GM18868 (cell line): ENCODE measurements around the gene TEX44.

ENCODE experiments used
- ATAC-seq: cut with Tn5 transposase; IDR thresholded peaks from one replicate; pipeline ENCODE4 v1.9.1; 2021; ENCODE audit warnings: mild to moderate bottlenecking, moderate library complexity; ENCODE audit not compliant: unreplicated experiment

TEX44 gene

DNA sequence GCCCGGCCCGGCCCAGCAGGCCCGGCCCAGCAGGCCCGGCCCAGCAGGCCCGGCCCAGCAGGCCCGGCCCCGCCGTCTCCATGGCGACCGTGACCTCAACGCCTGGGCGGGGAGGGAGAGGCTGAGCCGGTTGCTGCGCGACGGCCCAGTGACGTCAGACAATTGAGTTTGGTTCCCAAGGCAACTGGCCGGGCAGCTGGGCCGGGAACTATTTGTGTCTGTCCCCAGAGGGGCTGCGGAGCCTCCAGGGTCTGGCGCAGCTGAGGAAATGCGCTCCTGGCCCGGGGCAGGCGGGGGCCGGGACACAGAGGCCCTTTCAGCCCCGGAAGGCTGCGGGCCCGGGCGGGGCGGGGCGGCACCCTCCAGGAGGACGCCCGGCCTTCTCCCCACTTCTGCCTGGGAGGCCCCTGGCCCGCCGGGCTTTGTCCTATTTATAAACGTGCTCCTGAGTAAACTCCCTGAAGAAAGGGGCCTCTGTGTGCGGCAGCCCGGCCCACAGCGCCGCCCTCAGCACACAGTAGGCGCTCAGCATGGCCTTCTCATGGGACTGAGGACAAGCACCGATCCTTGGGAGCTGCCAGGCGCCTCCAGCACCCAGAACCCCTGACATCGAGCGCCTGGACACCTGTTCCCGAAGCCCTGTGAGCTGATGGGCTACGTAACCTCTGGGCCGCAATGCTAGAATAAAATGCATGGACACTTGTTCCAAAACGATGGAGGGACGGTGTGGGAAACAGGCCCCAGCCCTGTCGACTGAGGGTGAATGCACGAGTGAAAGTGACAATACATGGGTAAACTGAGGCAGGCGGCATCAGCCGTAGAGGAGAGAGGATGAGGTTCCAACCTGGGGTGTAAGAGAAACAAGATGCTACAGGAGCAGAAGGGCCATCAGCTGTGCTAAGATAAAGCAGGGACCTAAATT, 12.3 kb downstream of the TEX44 start:
- peak; percentile 88 for ATAC-seq

DNA sequence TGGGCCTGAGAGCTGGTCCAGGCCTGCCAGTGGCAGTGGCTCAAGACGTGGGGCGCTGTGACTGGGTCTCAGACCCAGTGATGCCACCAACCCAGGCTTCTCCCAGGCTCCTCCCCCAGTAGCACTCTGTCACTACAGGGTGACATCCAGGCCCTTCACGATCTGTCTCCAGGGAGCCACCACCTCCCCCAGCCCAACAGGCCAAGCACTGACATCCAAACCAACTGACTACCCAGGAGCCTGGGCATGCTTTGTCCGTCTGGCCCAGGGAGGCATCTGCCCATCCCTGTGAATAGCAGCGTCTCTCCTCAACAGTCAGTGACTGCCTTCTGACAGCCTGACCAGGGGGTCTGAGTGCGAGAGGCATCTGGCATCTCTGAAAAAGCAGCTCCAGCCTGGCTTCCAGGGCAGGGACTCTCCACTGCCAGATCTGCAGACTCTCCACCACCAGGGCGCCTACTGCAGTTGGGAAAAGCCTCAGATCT, 13.0 kb downstream of the TEX44 start:
- ATAC-seq: no peak

DNA sequence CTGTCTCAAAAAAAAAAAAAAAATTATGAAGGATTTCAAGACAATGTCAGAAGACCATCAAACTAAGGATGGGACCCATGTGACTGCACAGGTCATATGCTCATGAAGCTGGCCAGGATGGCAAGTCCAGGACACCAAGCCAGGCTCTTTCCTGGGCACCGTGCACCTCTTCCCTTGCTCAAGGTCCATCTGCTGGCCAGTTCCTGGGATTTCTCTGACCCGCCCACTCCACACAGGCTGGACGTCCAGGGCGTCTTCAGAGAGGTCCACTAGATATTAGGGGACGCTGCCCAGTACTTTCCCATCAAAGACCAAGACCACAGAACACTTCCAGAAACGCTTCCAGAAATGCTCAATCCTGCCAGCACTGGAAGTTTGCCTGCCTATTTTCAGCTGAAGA, 14.3 kb downstream of the TEX44 start:
- ATAC-seq: no peak

DNA sequence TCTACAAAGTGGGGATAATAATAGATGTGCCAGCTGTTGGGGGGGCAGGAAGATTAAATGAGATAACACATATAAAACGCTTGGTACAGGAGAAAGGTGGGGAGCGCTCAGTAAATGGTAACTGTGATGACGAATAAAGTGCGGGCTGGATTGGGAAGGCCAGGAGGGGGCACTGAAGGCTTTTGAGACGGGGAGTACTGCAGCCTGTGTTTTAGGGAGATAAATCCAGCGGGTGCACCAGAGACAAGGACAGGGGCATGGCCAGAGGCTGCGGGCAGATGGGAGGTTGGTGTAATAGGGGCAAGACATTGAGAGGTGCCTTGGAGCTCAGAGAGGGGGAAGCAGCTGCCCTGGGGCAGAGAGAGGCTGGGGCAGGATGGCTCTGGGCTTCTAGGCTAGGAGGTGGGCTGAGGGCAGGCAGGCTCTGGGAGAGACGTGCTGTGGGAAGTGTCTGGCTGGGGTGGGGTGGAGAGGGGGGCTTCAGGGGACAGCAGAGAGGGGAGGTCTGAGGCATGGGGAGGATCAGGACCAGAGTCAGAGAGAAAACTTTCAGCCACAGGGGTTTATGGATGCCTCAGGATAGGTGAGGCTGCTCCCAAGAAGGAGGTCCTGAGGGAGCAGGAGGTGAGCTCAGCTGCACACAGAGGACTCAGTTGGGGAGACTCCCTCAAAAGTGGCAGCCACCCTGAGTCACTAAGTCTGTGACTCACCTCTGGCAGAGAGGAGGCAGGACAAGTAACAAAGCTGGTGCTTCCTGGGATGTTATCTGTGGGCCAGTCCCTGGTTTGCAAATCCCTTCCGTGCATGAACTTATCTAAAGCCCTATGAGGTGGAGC, 18.8 kb downstream of the TEX44 start:
- ATAC-seq: no peak

DNA sequence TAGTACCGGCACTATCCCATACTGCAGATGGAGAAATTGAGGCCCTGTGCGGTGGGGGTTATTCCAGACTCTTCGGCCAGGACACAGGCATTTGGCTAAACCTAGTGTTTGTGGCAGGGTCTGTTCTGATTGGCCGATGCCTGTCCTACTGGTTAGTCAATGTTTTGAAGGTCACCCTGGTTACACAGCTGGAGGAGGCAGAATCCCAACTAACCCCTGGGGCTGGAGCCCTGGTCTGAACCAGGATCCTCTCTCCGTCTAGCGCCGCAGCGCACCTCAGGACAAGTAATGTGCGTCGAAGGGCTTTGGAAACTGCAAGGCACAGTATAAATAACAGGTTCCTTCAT, 19.4 kb downstream of the TEX44 start:
- no peak for ATAC-seq

DNA sequence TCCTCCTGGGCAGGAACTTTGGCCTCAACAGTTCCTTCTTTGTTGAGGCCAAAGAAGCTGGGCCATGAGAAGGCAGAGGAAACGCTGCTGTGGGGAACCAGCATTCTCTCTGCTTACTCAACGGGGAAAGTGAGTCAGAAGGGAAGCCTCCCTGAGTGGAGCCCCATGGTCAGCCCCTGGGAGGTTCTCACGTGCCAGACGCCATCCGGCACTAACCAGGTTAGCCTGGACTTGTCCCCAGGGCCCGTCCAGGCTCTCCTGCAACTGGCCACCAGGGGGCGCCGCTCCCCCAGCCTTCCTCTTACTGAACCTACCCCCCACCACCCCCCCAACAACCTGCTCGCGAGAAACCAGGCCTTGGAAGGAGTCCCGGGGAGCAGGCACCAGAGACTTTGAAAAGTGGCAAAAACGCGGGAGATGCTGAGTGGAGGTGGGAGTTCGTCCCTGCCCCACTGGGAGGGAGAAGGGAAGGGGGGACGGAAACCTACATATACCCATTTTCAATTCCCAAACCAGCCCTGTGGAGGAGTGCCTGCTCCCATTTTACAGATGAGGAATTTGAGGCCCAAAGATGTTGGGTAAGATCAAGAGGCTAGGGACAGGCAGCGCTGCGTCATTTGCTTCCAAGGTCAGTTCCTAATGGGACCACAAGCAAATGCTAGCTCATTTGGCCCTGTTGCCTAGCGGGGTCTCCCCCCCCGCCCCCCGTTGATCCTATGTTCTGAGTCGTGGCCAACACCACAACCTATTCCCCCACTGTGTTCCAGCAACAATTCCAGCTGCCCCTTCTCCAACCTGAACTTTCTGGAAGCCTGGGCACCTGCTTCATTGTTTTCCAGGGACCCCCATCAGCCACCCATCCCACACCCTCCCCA, 20.0 kb downstream of the TEX44 start:
- ATAC-seq: peak; percentile 46

DNA sequence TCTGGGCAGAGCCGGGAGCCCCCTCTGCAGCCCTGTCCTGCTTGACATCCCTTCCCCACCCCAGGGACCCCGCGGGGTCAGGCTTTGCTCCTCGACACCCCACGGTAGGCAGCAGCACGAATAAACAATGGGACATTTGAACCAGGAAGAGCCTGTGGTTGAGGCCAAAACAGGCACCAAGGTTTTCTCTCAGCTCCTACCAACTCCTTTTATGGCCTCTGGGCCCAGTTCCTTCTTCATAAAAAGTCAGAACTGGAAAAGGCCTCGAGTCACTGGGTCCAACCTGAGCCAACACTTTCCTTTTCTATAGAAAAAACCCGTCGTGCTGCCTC, 20.6 kb downstream of the TEX44 start:
- ATAC-seq: no peak

DNA sequence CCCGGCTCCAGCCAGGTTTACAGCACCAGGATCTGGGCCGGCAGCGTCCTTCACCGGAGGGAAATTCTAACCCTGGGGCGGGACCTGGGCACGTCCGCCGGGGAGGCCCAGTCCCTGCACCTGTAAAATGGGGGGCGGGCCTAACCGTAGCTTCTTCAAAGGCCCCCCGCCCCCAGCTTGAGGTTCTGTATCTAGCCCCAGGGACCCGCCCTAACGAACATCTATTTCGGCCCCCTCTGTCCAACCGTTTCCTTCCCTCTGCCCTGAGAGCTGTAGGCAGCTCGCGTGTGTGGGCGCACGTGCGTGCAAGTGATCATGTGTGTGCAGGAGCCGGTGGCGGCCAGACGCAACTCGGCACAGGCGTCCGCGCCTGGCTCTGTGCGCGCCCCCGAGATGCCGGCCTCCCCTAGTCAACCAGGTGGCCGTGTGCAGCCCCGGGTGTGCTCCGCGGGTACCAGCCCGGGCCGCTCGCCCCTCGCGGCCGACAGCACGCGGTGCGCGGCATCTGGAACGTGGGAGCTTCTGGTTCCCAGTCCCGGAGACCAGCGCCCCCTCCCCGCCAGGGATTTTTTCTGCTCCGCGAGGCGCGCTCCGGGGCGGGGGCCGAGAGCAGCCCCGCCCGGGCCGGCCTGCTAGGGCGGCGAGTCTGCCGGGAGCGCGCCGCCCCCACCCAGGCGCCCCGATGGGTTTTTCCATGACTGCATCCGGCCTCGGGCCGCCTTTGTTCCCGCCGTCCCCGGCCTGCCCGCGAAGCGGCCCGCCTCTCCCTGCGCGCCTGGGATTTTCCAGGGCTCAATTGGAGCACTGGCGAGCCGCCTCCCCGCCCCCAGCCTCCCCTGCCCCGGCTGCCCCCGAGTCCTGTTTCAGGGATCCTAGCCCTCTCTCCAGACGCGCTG, 21.2 kb downstream of the TEX44 start:
- ATAC-seq: peak; percentile 69

DNA sequence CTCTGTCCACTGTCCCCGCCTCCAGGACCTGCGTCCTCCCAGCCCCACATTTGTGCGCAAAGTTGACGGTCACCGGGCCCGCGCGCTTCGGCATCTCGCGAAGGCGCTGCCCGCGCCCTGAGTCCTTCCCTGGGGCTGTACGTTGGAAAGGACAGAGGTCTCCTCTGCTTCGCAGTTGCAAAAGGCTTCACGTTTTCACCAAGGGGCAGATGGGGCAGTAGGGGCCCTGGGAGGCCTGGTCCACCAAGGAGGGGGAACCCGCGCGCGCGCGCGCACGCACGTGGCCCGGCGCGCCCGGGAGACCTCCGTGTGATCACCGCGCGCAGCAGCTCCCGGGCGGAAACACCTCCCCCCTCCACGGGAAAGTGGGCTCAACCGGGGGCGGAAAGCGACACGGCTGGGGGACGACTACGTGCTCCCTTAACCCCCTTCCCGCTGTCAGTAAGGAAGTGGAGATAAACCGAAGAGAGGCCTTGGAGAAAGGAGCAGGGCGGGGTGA, 21.9 kb downstream of the TEX44 start:
- no peak for ATAC-seq

DNA sequence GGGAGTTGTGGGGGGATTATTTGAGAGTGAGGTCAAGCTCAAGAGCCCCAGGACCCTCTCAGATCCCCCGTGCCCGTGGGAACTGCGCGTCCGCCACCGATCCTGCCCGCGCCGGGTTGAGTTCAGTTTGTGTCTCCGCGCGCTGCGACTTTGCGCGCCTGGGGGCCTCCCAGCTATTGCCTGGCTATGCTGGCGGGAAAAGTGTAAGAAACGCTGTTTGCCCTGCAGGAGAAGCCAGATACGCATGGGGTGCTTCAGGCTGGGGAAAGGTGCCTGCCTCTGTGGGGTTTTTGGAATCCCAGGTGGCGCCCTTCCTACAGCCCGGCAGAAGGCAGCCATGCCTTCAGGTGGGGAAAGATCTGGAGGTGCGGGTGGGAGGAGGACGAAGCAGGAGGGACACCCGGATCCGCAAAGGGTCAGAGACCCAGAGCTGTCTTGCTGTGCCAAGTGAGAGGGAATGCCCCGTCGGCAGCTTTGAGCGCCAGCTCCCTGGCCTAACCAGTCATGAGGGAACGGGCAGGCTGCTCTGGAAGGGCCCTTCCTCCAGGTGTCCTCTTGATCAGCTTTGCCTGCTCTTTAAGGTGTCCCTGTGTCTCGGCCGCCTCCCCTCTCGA, 22.5 kb downstream of the TEX44 start:
- no peak for ATAC-seq

DNA sequence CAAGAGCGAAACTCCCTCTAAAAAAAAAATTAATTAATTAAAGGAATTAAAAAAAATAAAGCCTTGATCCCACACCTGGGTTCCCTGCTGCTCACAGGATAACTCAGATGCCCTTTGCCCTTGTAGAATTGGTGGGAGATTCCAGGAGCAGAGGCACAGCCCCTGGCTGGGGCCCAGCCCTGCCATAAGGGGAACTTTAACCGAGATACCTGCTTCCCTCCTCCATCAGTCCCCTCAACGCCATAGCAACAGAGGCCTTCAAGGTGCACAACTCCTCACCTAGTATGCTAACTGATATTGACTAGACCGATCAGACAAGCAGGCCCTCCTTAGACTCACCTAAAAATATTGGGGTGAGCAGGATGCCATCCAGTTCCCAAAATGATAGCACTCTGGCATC, 23.6 kb downstream of the TEX44 start:
- ATAC-seq: no peak

DNA sequence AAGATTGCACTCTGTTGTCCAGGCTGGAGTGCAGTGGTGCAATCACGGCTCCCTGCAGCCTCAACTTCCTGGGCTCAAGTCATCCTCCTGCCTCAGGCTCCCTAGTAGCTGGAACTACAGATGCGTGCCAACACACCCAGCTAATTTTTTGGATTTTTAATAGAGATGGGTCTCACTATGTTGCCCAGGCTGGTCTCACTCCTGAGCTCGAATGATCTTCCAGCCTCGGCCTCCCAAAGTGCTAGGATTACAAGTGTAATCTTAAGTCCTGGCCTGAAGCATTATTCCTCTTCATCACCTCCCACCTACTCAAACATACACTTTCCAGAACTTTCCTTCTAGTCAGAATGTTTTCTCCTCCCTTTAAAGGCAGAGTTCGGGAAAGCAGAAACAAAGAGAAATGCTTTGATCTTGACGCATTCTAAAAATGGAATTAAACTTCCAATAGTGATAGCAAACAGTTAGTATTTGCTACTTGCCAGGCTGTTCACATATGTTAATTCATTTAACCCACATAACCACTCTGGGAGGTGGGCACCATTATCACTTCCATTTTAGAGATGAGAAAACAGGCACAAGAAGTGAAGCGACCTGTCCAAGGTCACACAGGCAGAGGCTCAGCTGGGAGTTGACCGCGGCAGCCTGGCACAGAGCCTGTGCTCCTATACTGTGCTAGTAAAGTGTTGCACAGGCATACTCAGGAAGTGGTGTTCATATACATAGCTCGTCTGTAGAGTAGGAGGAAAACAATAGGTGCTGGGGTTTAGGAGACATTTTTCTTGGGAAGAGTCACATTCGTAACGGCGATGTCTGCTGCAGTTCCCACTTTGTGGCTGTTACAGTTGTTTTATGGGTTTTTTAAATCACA, 24.6 kb downstream of the TEX44 start:
- ATAC-seq: no peak

DNA sequence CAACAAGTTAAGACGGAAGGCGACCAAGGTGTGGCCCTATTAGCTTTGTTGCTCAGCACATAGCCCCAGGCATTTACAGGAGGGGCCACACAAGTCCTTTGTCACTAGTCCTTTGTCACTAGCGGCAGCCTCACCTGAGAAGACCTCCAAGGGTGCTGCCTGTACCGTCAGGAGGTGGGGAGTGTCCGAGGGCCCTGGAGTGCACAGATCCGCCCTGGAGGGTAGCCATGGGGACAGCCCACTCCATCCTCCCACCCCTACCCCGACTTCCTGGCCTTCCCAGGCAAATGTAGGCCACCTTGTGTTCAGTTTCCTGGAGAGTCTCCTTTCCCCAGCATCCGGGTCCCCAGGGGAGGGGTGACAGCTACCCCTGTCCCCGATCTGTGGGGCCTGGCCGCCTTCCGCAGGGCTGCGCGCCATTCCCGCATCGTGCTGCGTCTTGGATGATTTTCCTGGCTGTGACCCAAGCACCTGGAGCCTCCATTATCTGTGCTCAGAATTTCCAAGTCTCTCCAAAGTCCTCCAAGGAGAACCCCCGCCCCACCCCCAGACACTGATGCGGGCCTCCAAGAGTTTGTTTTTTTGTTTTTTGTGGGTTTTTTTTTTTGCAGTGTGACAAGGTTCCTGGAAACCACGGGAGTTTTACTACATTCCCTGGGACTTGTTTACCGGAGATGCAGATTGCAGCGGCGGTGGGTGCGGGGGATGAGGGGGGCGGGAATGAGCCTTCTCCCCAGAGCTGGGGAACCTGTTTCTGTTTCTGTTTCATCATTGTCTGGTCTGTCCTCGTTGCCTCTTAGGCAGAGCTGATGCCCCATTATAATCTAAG, 28.6 kb downstream of the TEX44 start:
- no peak for ATAC-seq

DNA sequence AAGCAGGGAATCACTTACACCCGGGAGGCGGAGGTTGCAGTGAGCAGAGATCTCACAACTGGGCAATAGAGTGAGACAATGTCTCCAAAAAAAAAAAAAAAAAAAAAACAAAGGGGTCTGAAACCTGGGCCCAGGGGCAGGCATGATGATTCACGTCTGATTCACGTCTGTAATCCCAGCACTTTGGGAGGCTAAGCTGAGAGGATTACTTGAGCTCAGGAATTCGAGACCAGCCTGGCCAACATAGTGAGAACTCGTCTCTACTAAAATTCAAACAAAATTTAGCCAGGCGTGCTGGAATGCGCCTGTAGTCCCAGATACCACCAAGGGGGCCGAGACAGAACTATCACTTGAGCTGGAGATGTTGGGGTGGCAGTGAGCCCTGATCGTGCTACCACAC, 30.3 kb downstream of the TEX44 start:
- ATAC-seq: no peak

DNA sequence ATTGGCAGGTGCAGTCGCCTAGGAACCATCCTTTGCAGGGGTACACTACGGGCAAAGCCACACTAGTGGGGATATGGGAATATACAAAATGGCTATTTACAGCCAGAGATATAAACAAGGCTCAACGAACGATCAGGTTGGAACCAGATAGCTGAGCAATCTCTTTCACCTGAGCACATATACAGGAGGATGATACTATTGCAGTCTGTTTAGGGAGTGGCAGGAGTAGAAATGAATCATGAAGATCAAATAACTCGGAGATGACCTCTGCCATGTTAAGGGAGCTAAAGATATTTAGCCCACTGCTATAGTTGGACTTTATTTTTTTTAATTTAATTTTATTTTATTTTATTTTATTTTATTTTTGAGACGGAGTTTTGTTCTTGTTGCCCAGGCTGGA, 33.8 kb downstream of the TEX44 start:
- no peak for ATAC-seq

DNA sequence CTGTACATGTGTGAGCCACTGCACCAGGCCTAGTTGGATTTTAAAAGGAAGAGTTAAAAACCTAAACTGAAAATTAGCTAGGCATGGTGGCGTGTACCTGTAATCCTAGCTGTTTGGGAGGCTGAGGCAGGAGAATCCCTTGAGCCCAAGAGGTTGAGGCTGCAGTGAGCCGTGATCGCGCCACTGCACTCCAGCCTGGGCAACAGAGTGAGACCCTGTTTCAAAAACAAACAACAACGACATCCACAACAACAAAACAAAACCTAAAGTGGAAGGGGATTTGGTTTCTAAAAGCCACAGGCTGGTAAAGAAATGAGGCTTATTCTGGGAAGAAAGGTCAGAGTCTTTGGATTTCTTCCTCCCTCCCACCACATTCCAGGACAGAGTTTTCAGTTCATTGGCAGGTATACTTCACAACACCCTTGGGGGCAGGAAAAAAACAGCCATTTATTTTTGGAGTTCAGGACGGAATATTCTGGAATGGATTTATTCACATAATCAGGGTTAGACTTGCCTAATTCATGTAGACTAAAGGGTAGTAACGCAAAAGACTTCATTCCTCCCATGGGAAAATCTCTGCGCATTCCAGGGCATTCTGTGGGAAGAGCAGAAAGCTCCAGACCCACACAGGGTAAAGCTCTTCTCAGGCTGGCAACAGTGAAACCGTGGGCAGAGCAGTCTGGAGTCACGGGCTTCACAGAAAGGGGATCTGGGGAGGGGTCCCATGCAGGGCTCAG, 34.9 kb downstream of the TEX44 start:
- no peak for ATAC-seq

DNA sequence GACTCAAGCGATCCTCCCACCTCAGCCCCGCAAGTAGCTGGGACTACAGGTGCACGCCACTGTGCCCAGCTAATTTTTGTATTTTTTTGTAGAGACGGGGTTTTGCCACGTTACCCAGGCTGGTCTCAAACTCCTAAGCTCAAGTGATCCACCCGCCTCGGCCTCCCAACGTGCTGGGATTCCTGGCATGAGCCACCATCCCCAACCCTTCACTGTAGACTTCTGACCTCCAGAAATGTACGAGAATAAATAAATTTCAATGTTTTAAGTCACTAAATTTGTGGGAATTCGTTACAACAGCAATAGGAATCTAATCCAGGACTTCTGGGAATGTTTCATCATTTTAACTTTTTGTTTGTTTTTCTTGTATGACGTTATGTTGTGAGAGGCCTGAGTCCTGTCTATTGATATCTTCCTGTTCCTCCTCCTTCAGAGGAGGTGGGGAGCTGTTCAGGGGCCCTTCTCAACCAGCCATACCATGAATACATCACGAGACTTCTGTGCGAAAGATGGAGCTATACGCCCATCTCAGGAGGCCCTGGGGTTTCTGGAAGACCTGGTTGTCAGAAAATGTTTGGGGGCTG, 40.0 kb downstream of the TEX44 start:
- ATAC-seq: no peak
